Epithelial cell of esophagus (primary cell): ENCODE data around the gene LMOD1.

Source experiments
- DNase-seq: peaks from one replicate; pipeline ENCODE4 v3.0.0; 2010; ENCODE audit warnings: low read depth
- H3K4me3 ChIP-seq: 2 replicates; pipeline ENCODE4 v1.5.1; 2011; ENCODE audit warnings: mild to moderate bottlenecking, low read length, control low read depth
- CTCF ChIP-seq: IDR thresholded peaks from 2 replicates; pipeline ENCODE4 v1.5.1; 2011; ENCODE audit warnings: low read depth, mild to moderate bottlenecking, low read length, control low read depth, inconsistent platforms; ENCODE audit not compliant: insufficient read depth; ENCODE audit errors: missing control alignments

LMOD1 gene

GRCh38 chr1:201898992-201899391 lies 47.4 kb downstream of the LMOD1 start:
- peak; percentile 57 for DNase-seq
- no peak for TF ChIP-seq CTCF
- H3K4me3 ChIP-seq: no peak overlapping the region

GRCh38 chr1:201898240-201898894 lies 48.0 kb downstream of the LMOD1 start:
- H3K4me3 ChIP-seq: no peak overlapping the region
- no peak for DNase-seq
- TF ChIP-seq CTCF: no peak

GRCh38 chr1:201896951-201897391 lies 49.4 kb downstream of the LMOD1 start:
- no peak overlapping the region for H3K4me3 ChIP-seq
- DNase-seq: peak; percentile 57
- peak; percentile 24 for TF ChIP-seq CTCF

GRCh38 chr1:201895913-201896807 lies 50.2 kb downstream of the LMOD1 start:
- peak; percentile 90 for DNase-seq
- TF ChIP-seq CTCF: peak; percentile 98
- H3K4me3 ChIP-seq: no peak overlapping the region

DNA sequence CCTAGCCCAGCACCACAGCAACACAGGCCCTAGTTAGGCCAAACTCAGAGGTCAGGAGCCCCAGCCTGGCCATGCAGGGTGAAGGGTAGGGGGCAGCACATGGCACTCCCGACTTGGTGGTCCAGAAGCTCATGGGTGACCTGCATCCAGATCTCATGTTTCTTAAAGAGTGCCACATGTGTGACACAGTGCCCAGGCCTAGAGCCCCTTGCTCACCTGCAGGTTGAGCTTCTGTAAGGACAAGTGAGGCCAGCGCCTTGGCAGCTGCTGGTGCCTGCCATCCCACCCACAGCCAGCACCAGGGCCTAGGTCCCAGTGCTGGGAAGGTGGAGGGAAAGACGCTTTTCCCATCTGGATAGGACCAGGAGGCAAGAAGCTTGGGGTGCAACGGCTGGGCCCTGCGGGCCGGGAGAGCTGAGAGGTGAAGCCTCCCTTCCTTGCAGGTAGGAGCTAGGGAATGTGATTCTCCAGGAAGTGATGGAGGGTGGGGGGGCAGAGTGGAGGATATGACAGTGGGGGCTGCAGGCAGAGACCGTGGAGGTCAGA lies 51.2 kb downstream of the LMOD1 start:
- no peak overlapping the region for H3K4me3 ChIP-seq
- DNase-seq: no peak
- TF ChIP-seq CTCF: no peak

- no peak for TF ChIP-seq CTCF
Observed at GRCh38 chr1:201894343-201895119, 51.8 kb downstream of the LMOD1 start.

More at GRCh38 chr1:201894343-201895119, 51.8 kb downstream of the LMOD1 start:
- no peak for DNase-seq
- H3K4me3 ChIP-seq: no peak overlapping the region
